T-helper 2 cell treated with Interferon-gamma antibody and Interleukin-4, amounts not matched to agents 5 μg/mL and 100 μg/mL, for 36 hours (primary cell): ENCODE results near the gene PSME1.

ENCODE experiments used
- DNase-seq: peaks from one replicate; pipeline ENCODE4 v3.0.0; 2021; ENCODE audit warnings: low spot score
- H3K27ac Mint-ChIP-seq: one replicate; pipeline ENCODE4 v1.8.0; 2021; ENCODE audit warnings: mild to moderate bottlenecking, mixed read lengths
- H3K27me3 Mint-ChIP-seq: one replicate; pipeline ENCODE4 v1.8.0; 2021; ENCODE audit warnings: low read depth, mixed read lengths
- H3K36me3 Mint-ChIP-seq: one replicate; pipeline ENCODE4 v1.8.0; 2021; ENCODE audit warnings: low read depth, mixed read lengths
- H3K4me1 Mint-ChIP-seq: one replicate; pipeline ENCODE4 v1.8.0; 2021; ENCODE audit warnings: low read depth, mixed read lengths
- H3K4me3 Mint-ChIP-seq: one replicate; pipeline ENCODE4 v1.8.0; 2022; ENCODE audit warnings: mild to moderate bottlenecking, moderate library complexity, mixed read lengths
- H3K9me3 Mint-ChIP-seq: one replicate; pipeline ENCODE4 v1.8.0; 2021; ENCODE audit warnings: mixed read lengths

The PSME1 gene

DNA sequence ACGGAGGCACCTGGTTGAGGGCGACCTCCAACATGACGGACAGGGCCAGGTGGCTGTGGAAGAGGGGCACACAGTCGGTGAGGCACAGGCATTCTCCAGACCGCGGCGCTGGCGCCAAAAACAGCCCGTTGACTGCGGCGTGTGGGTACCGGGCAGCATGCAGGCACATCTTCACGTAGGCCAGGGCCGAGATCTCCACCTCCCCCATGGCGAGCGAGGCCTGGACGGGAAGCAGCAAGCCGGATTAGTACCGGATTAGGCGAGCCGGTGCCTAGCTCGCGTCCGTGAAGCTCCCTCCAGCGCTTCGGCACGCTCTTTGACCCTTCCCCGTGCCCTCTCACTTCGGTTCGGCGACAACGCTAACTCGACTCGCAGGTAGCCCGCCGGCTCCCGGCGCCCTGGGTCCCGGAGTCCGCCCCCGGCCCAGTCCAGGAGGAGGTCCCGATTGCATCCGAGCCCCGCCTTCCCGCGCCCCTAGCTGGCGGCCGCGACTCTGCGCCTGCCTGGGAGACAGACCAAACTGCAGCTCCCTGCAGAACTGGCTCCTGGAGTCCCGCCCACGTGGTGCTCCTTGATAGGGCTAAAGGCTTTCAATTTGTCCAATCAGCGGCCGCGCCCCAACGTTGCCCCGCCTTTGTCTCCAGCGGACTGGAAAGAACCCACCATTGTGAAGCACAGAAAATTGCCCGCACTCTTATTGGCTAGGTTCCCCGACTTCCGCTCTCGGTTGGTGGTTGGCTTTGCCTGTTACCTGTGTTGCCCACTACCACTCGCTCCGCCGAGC, 5.3 kb downstream of the PSME1 start, which contains the start of gene EMC9:
EMC9 (minus strand) TSS at position 495 of the 784 bp plus-strand sequence; CDS start at position 208, 287 bp downstream.
- Mint-ChIP-seq H3K27me3 (no peaks in the 10 kb centered on the region), H3K36me3 (peaks cover 80% of the 10 kb centered on the region), H3K27ac (peak within 1 kb of the TSS; percentile 84), H3K4me1 (peaks cover 60% of the 10 kb centered on the region), H3K9me3 (no peaks in the 10 kb centered on the region), H3K4me3 (peak within 1 kb of the TSS; percentile 99)
- DNase-seq, result peak; percentile 100

GRCh38 chr14:24143511-24143910, 7.5 kb downstream of the PSME1 start:
- H3K27ac Mint-ChIP-seq, result peak overlapping the region; percentile 69
- DNase-seq, result no peak
- H3K4me3 Mint-ChIP-seq, result peak overlapping the region; percentile 99
- H3K27me3 Mint-ChIP-seq, result no peaks in the 10 kb centered on the region
- H3K4me1 Mint-ChIP-seq, result peaks cover 50% of the 10 kb centered on the region
- H3K9me3 Mint-ChIP-seq, result no peaks in the 10 kb centered on the region
- peaks cover 68% of the 10 kb centered on the region for H3K36me3 Mint-ChIP-seq

DNA sequence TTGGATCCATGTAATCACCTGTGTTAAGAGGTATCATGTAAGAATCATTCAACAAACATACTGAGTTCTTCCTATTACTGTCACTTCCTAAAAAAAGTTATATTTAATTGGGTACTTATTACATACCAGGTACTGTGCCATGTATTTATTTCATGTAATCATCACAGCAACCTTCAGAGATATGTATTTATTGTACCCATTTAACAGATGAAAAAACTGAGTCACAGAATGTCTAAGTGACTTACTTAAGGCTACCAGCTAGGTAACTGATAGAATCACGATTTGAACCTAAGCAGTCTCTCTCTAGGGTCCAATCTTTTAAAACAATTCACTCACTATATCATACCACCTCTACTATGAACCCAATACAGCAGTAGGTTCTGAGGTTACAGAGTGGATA, 8.5 kb downstream of the PSME1 start:
- peak overlapping the region; percentile 100 for H3K4me3 Mint-ChIP-seq
- H3K27me3 Mint-ChIP-seq, result no peaks in the 10 kb centered on the region
- H3K4me1 Mint-ChIP-seq, result peaks cover 50% of the 10 kb centered on the region
- no peaks in the 10 kb centered on the region for H3K9me3 Mint-ChIP-seq
- DNase-seq, result no peak
- H3K27ac Mint-ChIP-seq, result peak overlapping the region; percentile 50
- peaks cover 68% of the 10 kb centered on the region for H3K36me3 Mint-ChIP-seq

GRCh38 chr14:24145219-24145618, 9.2 kb downstream of the PSME1 start:
- H3K4me1 Mint-ChIP-seq, result peaks cover 49% of the 10 kb centered on the region
- H3K27me3 Mint-ChIP-seq, result no peaks in the 10 kb centered on the region
- peak overlapping the region; percentile 100 for H3K27ac Mint-ChIP-seq
- no peak for DNase-seq
- H3K9me3 Mint-ChIP-seq, result no peaks in the 10 kb centered on the region
- peaks cover 67% of the 10 kb centered on the region for H3K36me3 Mint-ChIP-seq
- peak overlapping the region; percentile 100 for H3K4me3 Mint-ChIP-seq

DNA sequence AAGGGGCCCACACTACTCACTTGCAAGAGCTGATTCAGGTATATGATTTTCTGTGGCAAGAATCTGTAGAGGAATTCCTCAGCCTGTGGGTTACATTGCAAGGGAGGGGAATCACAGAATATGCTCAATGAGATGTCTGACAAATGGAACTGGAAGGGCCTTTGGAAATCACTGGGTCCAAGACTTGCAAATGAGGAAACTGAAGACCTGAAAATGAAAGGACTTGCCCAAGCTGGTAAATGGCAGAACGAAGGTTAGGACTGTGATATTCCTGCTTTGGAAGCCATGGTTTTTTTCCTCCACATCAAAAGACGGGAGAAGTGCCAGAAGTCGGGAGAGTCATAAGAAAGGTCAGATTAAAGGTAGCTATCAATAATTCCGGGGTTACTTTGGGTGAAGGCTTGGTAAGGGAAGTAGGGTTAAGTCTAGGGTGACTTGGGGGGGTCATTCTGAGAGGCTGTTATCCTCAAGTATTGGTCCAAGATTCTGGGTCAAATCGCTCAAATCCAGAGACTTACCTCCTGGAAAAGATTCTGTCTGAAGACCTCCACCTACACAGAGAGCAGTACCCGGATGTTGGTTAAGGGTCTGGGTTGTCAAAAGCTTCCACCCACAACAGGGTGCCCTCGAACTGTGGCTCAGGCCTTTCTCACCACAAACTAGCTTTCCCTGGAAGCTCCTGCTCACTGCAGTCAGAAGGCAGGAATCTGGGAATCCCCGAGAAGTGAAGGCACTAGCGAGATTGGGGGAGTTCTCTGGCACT, 9.9 kb downstream of the PSME1 start:
- DNase-seq, result no peak
- H3K36me3 Mint-ChIP-seq, result peaks cover 67% of the 10 kb centered on the region
- H3K4me3 Mint-ChIP-seq, result peak overlapping the region; percentile 100
- H3K4me1 Mint-ChIP-seq, result peaks cover 53% of the 10 kb centered on the region
- no peaks in the 10 kb centered on the region for H3K27me3 Mint-ChIP-seq
- peak overlapping the region; percentile 100 for H3K27ac Mint-ChIP-seq
- H3K9me3 Mint-ChIP-seq, result no peaks in the 10 kb centered on the region

DNA sequence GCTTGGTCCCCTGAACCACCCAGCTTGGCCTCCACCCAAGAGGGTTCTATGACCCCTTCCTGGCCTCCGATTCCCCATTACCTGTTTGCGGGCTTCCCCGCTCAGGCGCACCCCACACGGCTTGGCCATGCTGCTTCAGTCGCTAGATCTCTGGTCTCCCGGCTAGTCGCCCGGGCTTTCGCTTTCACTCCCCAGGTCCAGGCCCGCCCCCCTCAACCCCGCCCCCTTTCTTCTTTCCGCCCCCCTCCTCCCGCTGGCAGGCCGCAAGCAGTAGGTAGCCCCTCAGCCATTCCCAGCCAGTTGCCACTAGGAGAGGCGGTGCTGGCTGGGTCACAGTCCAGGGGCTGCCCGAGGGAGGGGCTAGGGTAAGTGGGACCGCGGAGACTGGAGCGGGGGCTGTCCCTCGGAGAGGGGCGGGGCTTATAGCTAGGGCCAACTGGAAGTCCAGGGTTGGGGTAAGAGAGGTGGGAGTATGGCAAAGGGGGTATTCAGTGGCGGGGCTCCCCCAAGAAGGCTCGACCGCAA, 10.5 kb downstream of the PSME1 start, which contains the start of gene PSME2:
PSME2 (minus strand) TSS at position 158 of the 525 bp plus-strand sequence; CDS start at position 129, 29 bp downstream.
- H3K4me3 Mint-ChIP-seq, result peak within 1 kb of the TSS; percentile 100
- H3K36me3 Mint-ChIP-seq, result peaks cover 72% of the 10 kb centered on the region
- H3K9me3 Mint-ChIP-seq, result no peaks in the 10 kb centered on the region
- H3K27me3 Mint-ChIP-seq, result no peaks in the 10 kb centered on the region
- peak within 1 kb of the TSS; percentile 100 for H3K27ac Mint-ChIP-seq
- DNase-seq, result peak; percentile 93
- peaks cover 53% of the 10 kb centered on the region for H3K4me1 Mint-ChIP-seq

DNA sequence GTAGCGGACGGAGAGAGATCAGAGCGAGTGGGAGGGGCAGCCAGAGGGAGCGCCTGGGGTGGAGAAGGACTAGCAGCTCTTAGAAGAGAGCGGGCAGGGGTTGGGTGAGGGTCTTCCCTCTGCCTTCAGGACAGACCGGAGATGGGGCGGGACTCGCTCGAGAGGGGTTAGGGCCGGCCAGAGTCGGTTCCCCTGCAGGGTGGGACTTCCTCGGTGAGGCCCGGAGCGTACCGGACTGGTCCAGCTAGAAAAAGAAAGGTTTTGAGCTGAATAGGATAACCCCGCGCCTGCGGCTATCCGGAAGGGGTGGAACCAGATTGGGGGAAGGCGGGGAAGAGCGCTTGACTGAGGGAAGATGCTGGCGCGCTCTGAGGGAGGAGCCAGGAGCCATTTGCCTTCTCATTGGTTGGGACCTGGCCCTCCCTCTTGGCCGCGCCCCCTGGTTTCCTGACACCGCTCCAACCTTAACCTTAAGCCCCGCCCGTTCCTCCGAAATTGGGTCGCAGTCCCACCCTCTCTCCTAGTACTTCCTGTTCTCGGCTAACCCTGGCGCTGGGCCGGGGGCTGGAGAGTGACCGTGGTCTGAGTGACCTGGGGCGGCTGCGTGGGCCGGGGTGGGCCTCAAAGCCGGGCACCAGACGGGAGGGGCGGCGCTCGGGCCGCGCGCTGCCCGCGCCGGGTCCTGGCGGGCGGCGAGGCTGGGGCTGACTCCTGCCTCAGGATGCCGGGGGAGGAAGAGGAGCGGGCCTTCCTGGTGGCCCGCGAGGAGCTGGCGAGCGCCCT, 11.2 kb downstream of the PSME1 start, which contains the start of gene RNF31:
RNF31 (plus strand) TSS at position 521 of the 783 bp plus-strand sequence; CDS start at position 722, 201 bp downstream.
- Mint-ChIP-seq H3K36me3 (peaks cover 73% of the 10 kb centered on the region), H3K9me3 (no peaks in the 10 kb centered on the region), H3K4me1 (peaks cover 51% of the 10 kb centered on the region), H3K4me3 (peak within 1 kb of the TSS; percentile 100), H3K27ac (peak within 1 kb of the TSS; percentile 100), H3K27me3 (no peaks in the 10 kb centered on the region)
- peak; percentile 98 for DNase-seq

DNA sequence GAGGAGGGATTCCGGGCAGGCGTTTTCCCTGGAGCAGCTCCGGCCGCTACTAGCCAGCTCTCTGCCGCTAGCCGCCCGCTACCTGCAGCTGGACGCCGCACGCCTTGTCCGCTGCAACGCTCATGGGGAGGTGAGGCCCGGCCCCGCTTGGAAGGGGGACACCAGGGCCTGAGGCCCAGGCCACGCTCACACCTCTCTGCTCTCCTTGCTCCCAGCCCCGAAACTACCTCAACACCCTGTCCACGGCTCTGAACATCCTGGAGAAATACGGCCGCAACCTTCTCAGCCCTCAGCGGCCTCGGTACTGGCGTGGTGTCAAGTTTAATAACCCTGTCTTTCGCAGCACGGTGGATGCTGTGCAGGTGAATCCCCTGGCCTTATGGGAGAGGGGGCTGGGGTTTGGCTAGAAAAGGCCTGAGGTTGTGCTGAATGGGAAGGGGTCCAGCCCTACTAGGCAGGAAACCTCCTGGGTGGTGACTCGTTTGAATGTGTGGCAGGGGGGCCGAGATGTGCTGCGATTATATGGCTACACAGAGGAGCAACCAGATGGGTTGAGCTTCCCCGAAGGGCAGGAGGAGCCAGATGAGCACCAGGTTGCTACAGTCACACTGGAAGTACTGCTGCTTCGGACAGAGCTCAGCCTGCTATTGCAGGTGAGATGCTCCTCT, 11.9 kb downstream of the PSME1 start:
- H3K9me3 Mint-ChIP-seq, result no peaks in the 10 kb centered on the region
- peaks cover 48% of the 10 kb centered on the region for H3K4me1 Mint-ChIP-seq
- H3K36me3 Mint-ChIP-seq, result peaks cover 73% of the 10 kb centered on the region
- DNase-seq, result no peak
- H3K27ac Mint-ChIP-seq, result peak overlapping the region; percentile 82
- no peaks in the 10 kb centered on the region for H3K27me3 Mint-ChIP-seq
- peak overlapping the region; percentile 100 for H3K4me3 Mint-ChIP-seq

- Mint-ChIP-seq H3K4me1 (peaks cover 36% of the 10 kb centered on the region), H3K27me3 (no peaks in the 10 kb centered on the region), H3K4me3 (peak overlapping the region; percentile 100), H3K9me3 (no peaks in the 10 kb centered on the region), H3K27ac (peak overlapping the region; percentile 26), H3K36me3 (peaks cover 62% of the 10 kb centered on the region)
- no peak for DNase-seq
Observed at GRCh38 chr14:24149302-24149969, 13.4 kb downstream of the PSME1 start.

DNA sequence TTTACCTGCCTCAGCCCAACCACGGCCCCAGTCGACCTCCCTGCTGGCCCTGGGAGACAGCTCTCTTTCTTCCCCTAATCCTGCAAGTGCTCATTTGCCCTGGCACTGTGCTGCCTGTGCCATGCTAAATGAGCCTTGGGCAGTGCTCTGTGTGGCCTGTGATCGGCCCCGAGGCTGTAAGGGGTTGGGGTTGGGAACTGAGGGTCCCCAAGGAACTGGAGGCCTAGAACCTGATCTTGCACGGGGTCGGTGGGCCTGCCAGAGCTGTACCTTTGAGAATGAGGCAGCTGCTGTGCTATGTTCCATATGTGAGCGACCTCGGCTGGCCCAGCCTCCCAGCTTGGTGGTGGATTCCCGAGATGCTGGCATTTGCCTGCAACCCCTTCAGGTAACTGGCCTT, 14.1 kb downstream of the PSME1 start:
- Mint-ChIP-seq H3K27me3 (no peaks in the 10 kb centered on the region), H3K4me3 (no peak overlapping the region), H3K4me1 (peaks cover 32% of the 10 kb centered on the region), H3K36me3 (peaks cover 64% of the 10 kb centered on the region), H3K27ac (no peak overlapping the region), H3K9me3 (no peaks in the 10 kb centered on the region)
- no peak for DNase-seq

GRCh38 chr14:24150567-24150966, 14.6 kb downstream of the PSME1 start:
- H3K27me3 Mint-ChIP-seq, result no peaks in the 10 kb centered on the region
- peaks cover 64% of the 10 kb centered on the region for H3K36me3 Mint-ChIP-seq
- H3K4me3 Mint-ChIP-seq, result peak overlapping the region; percentile 3
- no peaks in the 10 kb centered on the region for H3K9me3 Mint-ChIP-seq
- DNase-seq, result no peak
- H3K27ac Mint-ChIP-seq, result peak overlapping the region; percentile 34
- H3K4me1 Mint-ChIP-seq, result peaks cover 26% of the 10 kb centered on the region

- peaks cover 24% of the 10 kb centered on the region for H3K4me1 Mint-ChIP-seq
- H3K27ac Mint-ChIP-seq, result no peak overlapping the region
- no peak for DNase-seq
- H3K4me3 Mint-ChIP-seq, result no peak overlapping the region
- H3K27me3 Mint-ChIP-seq, result no peaks in the 10 kb centered on the region
- H3K36me3 Mint-ChIP-seq, result peaks cover 64% of the 10 kb centered on the region
- H3K9me3 Mint-ChIP-seq, result no peaks in the 10 kb centered on the region
Observed at GRCh38 chr14:24150993-24151392, 15.0 kb downstream of the PSME1 start.
